H1 (cell line): Measurements from ENCODE around the gene ERI3. TPM values are rescaled to one million over a fixed set of nuclear protein-coding genes. Genes with fewer than 3 reads are reported as not detected.

Experiments used
- CHD1 ChIP-seq: IDR thresholded peaks from 2 replicates; pipeline ENCODE4 v1.6.1; 2012; ENCODE audit warnings: low read depth, low read length, improper control_type of control experiment
- CHD7 ChIP-seq: fragments of 300-600 bp; sonication (generic); IDR thresholded peaks from 2 replicates; pipeline ENCODE4 v1.7.1; 2012; ENCODE audit warnings: low read length, moderate library complexity, mild to moderate bottlenecking, inconsistent platforms; ENCODE audit not compliant: insufficient replicate concordance
- E2F6 ChIP-seq: IDR thresholded peaks from 2 replicates; pipeline ENCODE4 v1.6.1; 2012; ENCODE audit warnings: inconsistent platforms
- EZH2 ChIP-seq: fragments of 200-600 bp; sonication (generic); IDR thresholded peaks from 2 replicates; pipeline ENCODE4 v1.7.1; 2012; ENCODE audit warnings: low read depth, mild to moderate bottlenecking, moderate library complexity, low read length, inconsistent platforms; ENCODE audit not compliant: severe bottlenecking
- GABPA ChIP-seq: IDR thresholded peaks from 2 replicates; pipeline ENCODE4 v1.6.1; 2011; ENCODE audit warnings: mild to moderate bottlenecking, low read length, moderate library complexity, borderline replicate concordance; ENCODE audit not compliant: insufficient read depth
- HDAC6 ChIP-seq: IDR thresholded peaks from one replicate; pipeline ENCODE4 v1.7.1; 2012; ENCODE audit warnings: low read depth, mild to moderate bottlenecking, inconsistent platforms, low read length, moderate library complexity
- KDM4A ChIP-seq: IDR thresholded peaks from one replicate; pipeline ENCODE4 v1.7.1; 2012; ENCODE audit warnings: low read depth, mild to moderate bottlenecking, moderate library complexity, low read length, inconsistent platforms; ENCODE audit not compliant: severe bottlenecking
- POLR2AphosphoS5 ChIP-seq: IDR thresholded peaks from 2 replicates; pipeline ENCODE4 v1.6.1; 2011; ENCODE audit warnings: low read depth, low read length
- POU5F1 ChIP-seq: IDR thresholded peaks from 2 replicates; pipeline ENCODE4 v1.6.1; 2011; ENCODE audit warnings: low read depth, mild to moderate bottlenecking, low read length, moderate library complexity
- SP2 ChIP-seq: IDR thresholded peaks from 2 replicates; pipeline ENCODE4 v1.6.1; 2012; ENCODE audit warnings: mild to moderate bottlenecking, low read length, inconsistent platforms
- SUZ12 ChIP-seq: fragments of 200-600 bp; sonication (generic); IDR thresholded peaks from 2 replicates; pipeline ENCODE4 v1.6.1; 2012; ENCODE audit warnings: mild to moderate bottlenecking, inconsistent platforms, low read length, moderate library complexity, mixed read lengths
- polyA plus RNA-seq, 7 experiments: library from polyadenylated mRNA; depleted of rRNA in 3 of 7; stranded (reverse) in 5 of 7; unstranded in 2 of 7; fragments of >200 nt in 5 of 7; fragments of 200-250 nt in 2 of 7; gene quantifications; 1 replicate in 5 of 7; 2 replicates in 1 of 7; 4 replicates in 1 of 7; pipeline versions ENCODE4 v1.2.1 to v1.2.3, GENCODE V29; 2011 to 2013; ENCODE audit warnings: missing spikeins in 2 of 7, mixed read lengths in 2 of 7
- total RNA-seq: library from RNA; stranded (reverse); fragmentation: NEBNext Ultra II Directional; extraction: Animal tissue kit (Norgen Biotek cat#: 25700); gene quantifications from 2 replicates; pipeline ENCODE4 v1.2.1, GENCODE V29; 2021

The ERI3 gene
- total and polyA plus RNA-seq, 2 of the 8 experiments (the other 6 are each of a cell fraction or from before 2014, with no cell fraction given) = 81.1 to 199 TPM

DNA sequence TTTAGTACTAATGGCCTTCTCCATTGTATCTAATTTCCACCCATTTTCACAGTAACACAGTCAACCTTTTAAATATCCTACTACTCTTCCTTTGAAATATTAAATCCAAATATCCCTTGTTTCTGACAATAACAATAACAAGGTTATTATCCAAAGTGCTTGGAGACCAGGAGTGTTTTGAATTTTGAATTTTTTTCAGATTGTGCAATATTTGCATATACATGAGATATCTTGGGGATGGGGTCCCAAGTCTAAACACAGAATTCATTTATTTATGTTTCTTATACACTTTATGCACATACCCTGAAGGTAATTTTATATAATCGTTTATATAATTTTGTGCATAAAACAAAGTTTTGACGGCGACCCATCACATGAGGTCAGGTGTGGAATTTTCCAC, 124.3 kb downstream of the ERI3 start (continued):
- TF ChIP-seq CHD7 (no peak), E2F6 (no peak), GABPA (no peak), EZH2 (no peak), SP2 (no peak), POLR2AphosphoS5 (no peak), HDAC6 (no peak), KDM4A (no peak), POU5F1 (no peak), SUZ12 (no peak), CHD1 (no peak)
